SK-N-SH (cell line): ENCODE results near the gene FA2H.

Experiments
- PBX3 ChIP-seq: IDR thresholded peaks from 2 replicates; pipeline ENCODE4; 2012
- TAF1 ChIP-seq: IDR thresholded peaks from 2 replicates; pipeline ENCODE4 v1.6.1; 2012; ENCODE audit warnings: low read depth, mild to moderate bottlenecking, low read length, moderate library complexity, borderline replicate concordance
- TCF12 ChIP-seq: IDR thresholded peaks from 2 replicates; pipeline ENCODE4 v1.4.0; 2012
- TF ChIP-seq, protein P1 (sequence below): fragments of 200-600 bp; sonication (generic); IDR thresholded peaks from 2 replicates; pipeline ENCODE4 v1.6.1; 2017; ENCODE audit warnings: antibody characterized with exemption, mild to moderate bottlenecking, moderate library complexity

GRCh38 chr16:74747716-74748615, 26.7 kb downstream of the FA2H start:
- no peak for TF ChIP-seq TAF1
- TF ChIP-seq TCF12: no peak
- TF ChIP-seq, protein P1, sequence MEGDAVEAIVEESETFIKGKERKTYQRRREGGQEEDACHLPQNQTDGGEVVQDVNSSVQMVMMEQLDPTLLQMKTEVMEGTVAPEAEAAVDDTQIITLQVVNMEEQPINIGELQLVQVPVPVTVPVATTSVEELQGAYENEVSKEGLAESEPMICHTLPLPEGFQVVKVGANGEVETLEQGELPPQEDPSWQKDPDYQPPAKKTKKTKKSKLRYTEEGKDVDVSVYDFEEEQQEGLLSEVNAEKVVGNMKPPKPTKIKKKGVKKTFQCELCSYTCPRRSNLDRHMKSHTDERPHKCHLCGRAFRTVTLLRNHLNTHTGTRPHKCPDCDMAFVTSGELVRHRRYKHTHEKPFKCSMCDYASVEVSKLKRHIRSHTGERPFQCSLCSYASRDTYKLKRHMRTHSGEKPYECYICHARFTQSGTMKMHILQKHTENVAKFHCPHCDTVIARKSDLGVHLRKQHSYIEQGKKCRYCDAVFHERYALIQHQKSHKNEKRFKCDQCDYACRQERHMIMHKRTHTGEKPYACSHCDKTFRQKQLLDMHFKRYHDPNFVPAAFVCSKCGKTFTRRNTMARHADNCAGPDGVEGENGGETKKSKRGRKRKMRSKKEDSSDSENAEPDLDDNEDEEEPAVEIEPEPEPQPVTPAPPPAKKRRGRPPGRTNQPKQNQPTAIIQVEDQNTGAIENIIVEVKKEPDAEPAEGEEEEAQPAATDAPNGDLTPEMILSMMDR: no peak
- TF ChIP-seq PBX3: no peak
